Neuronal stem cell (in vitro differentiated cells): Measurements from ENCODE around the gene FUT3.

ENCODE experiments used
- DNase-seq: peaks from one replicate; pipeline ENCODE4 v3.0.0-alpha.2; 2013; ENCODE audit warnings: low spot score
- H2AFZ ChIP-seq: one replicate; pipeline ENCODE4 v1.6.1; 2013; ENCODE audit warnings: mild to moderate bottlenecking, low read length, inconsistent platforms
- H2AK5ac ChIP-seq: 2 replicates; pipeline ENCODE4 v1.6.1; 2013; ENCODE audit warnings: low read depth, mild to moderate bottlenecking, inconsistent platforms, low read length, moderate library complexity, mixed read lengths
- H2BK120ac ChIP-seq: 2 replicates; pipeline ENCODE4 v1.6.1; 2013; ENCODE audit warnings: low read depth, mild to moderate bottlenecking, inconsistent platforms, low read length, moderate library complexity, mixed read lengths
- H2BK12ac ChIP-seq: one replicate; pipeline ENCODE4 v1.6.1; 2013; ENCODE audit warnings: low read length, inconsistent platforms
- H2BK15ac ChIP-seq: 2 replicates; pipeline ENCODE4 v1.6.1; 2013; ENCODE audit warnings: mild to moderate bottlenecking, low read length, inconsistent platforms, mixed read lengths
- H2BK5ac ChIP-seq: one replicate; pipeline ENCODE4 v1.6.1; 2013; ENCODE audit warnings: inconsistent platforms, mild to moderate bottlenecking, low read length, moderate library complexity
- H3K14ac ChIP-seq: one replicate; pipeline ENCODE4 v1.6.1; 2013; ENCODE audit warnings: low read length, inconsistent platforms
- H3K18ac ChIP-seq: 2 replicates; pipeline ENCODE4 v1.6.1; 2013; ENCODE audit warnings: low read length, inconsistent platforms
- H3K23ac ChIP-seq: 2 replicates; pipeline ENCODE4 v1.6.1; 2013; ENCODE audit warnings: low read depth, mild to moderate bottlenecking, mixed read lengths, low read length, inconsistent platforms; ENCODE audit not compliant: poor library complexity
- H3K27ac ChIP-seq: replicated peaks from 3 replicates; pipeline ENCODE4 v1.5.1; 2013; ENCODE audit warnings: low read length, inconsistent platforms
- H3K27me3 ChIP-seq, 3 experiments: 2 replicates each; pipeline ENCODE4 v1.6.1; 2013; ENCODE audit warnings: low read length in 3 of 3, mild to moderate bottlenecking in 2 of 3, inconsistent platforms in 1 of 3, low read depth in 1 of 3, mixed read lengths in 1 of 3, moderate library complexity in 1 of 3; ENCODE audit not compliant: control insufficient read depth in 3 of 3, insufficient read depth in 3 of 3
- H3K36me3 ChIP-seq, 2 donors: replicated peaks in 1 of 2; 2 replicates each; pipeline ENCODE4 v1.6.1; 2013; ENCODE audit warnings: low read length in 2 of 2; ENCODE audit not compliant: control insufficient read depth in 2 of 2, insufficient read depth in 2 of 2
- H3K4ac ChIP-seq: 2 replicates; pipeline ENCODE4 v1.6.1; 2013; ENCODE audit warnings: inconsistent platforms, mild to moderate bottlenecking, low read length, moderate library complexity
- H3K4me1 ChIP-seq, 2 donors: 1 replicate in 1 of 2; 2 replicates in 1 of 2; pipeline ENCODE4 v1.6.1; 2013; ENCODE audit warnings: low read length in 2 of 2, low read depth in 1 of 2; ENCODE audit not compliant: control insufficient read depth in 2 of 2, insufficient read depth in 1 of 2
- H3K4me2 ChIP-seq: one replicate; pipeline ENCODE4 v1.6.1; 2013; ENCODE audit warnings: mild to moderate bottlenecking, low read length, inconsistent platforms; ENCODE audit not compliant: insufficient read depth, poor library complexity, severe bottlenecking
- H3K4me3 ChIP-seq, 2 donors: 2 replicates each; pipeline ENCODE4 v1.5.1; 2013; ENCODE audit warnings: low read length in 2 of 2, mild to moderate bottlenecking in 2 of 2, inconsistent platforms in 1 of 2, moderate library complexity in 1 of 2
- H3K79me1 ChIP-seq: one replicate; pipeline ENCODE4 v1.6.1; 2013; ENCODE audit warnings: low read depth, mild to moderate bottlenecking, inconsistent platforms, low read length, moderate library complexity
- H3K9ac ChIP-seq: one replicate; pipeline ENCODE4 v1.6.1; 2013; ENCODE audit warnings: mild to moderate bottlenecking, low read depth, low read length, inconsistent platforms; ENCODE audit not compliant: poor library complexity
- H3K9me3 ChIP-seq, 2 donors: replicated peaks in 1 of 2; 2 replicates each; pipeline versions ENCODE3 to v1.6.1; 2013; ENCODE audit warnings: low read length in 2 of 2, mild to moderate bottlenecking in 2 of 2, inconsistent platforms in 1 of 2, low read depth in 1 of 2, mixed read lengths in 1 of 2, moderate library complexity in 1 of 2; ENCODE audit not compliant: control insufficient read depth in 2 of 2, insufficient read depth in 1 of 2
- H4K8ac ChIP-seq: one replicate; pipeline ENCODE4 v1.6.1; 2013; ENCODE audit warnings: low read depth, mild to moderate bottlenecking, inconsistent platforms, low read length, moderate library complexity
- H4K91ac ChIP-seq: one replicate; pipeline ENCODE4 v1.6.1; 2013; ENCODE audit warnings: low read length, low read depth, mild to moderate bottlenecking, inconsistent platforms; ENCODE audit not compliant: poor library complexity
- WGBS, 2 donors: extraction: QIAGEN DNeasy Blood & Tissue Kit; methylation state at CpG; one replicate each; pipeline ENCODE4 v1.1.7; 2013; ENCODE audit warnings: missing lambda C conversion rate in 2 of 2, mixed read lengths in 1 of 2; ENCODE audit not compliant: insufficient read length in 2 of 2, insufficient replicate concordance in 1 of 2; ENCODE audit errors: extremely low coverage in 2 of 2; 5-methylcytosine and 5-hydroxymethylcytosine counted together

FUT3 gene

GRCh38 chr19:5839065-5840017 is 11.9 kb downstream of the FUT3 start, which contains the start of gene FUT6:
Gene FUT6, minus strand, starts transcription at chr19:5839702. Its CDS starts 7,135 bp downstream, at chr19:5832567.
- Histone ChIP-seq H3K79me1 (no peaks in the 10 kb centered on the region), H3K4me3 (peak within 1 kb of the TSS in 1 of 2 donors; percentile 61), H4K8ac (no peak within 1 kb of the TSS), H3K4me1 (no peaks in the 10 kb centered on the region), H3K27me3 (no peaks in the 10 kb centered on the region), H3K23ac (no peak within 1 kb of the TSS), H3K9me3 (no peaks in the 10 kb centered on the region), H3K36me3 (no peaks in the 10 kb centered on the region), H3K9ac (no peak within 1 kb of the TSS), H3K18ac (peak within 1 kb of the TSS; percentile 44), H3K14ac (no peak within 1 kb of the TSS), H3K4ac (no peak within 1 kb of the TSS), H2BK120ac (no peak within 1 kb of the TSS), H2BK15ac (no peak within 1 kb of the TSS), H3K4me2 (no peak within 1 kb of the TSS), H2AK5ac (no peak within 1 kb of the TSS), H4K91ac (no peak within 1 kb of the TSS), H2BK12ac (no peak within 1 kb of the TSS), H3K27ac (no peak within 1 kb of the TSS), H2BK5ac (no peak within 1 kb of the TSS), H2AFZ (no peak within 1 kb of the TSS)
- no peak for DNase-seq
- WGBS, 2 donors = no CpG with 5 or more reads among the region's 9 CpGs

- Histone ChIP-seq H3K4me1 (no peaks in the 10 kb centered on the region), H3K14ac (no peak overlapping the region), H3K18ac (peak overlapping the region; percentile 44), H4K8ac (no peak overlapping the region), H3K27ac (no peak overlapping the region), H3K9ac (no peak overlapping the region), H3K4me3 (no peak overlapping the region), H3K9me3 (no peaks in the 10 kb centered on the region), H2BK120ac (no peak overlapping the region), H2AFZ (no peak overlapping the region), H4K91ac (no peak overlapping the region), H3K4ac (no peak overlapping the region), H2BK12ac (no peak overlapping the region), H2BK15ac (no peak overlapping the region), H3K79me1 (no peaks in the 10 kb centered on the region), H3K27me3 (no peaks in the 10 kb centered on the region), H3K4me2 (no peak overlapping the region), H3K23ac (peak overlapping the region; percentile 75), H2BK5ac (no peak overlapping the region), H3K36me3 (no peaks in the 10 kb centered on the region), H2AK5ac (no peak overlapping the region)
- WGBS, 2 donors = no CpG with 5 or more reads among the region's 20 CpGs
- no peak for DNase-seq
Observed at GRCh38 chr19:5838353-5839064, 12.7 kb downstream of the FUT3 start.

GRCh38 chr19:5837761-5838352 is 13.4 kb downstream of the FUT3 start:
- no CpG with 5 or more reads among the region's 15 CpGs for WGBS, 2 donors
- Histone ChIP-seq H3K36me3 (no peaks in the 10 kb centered on the region), H3K4ac (no peak overlapping the region), H3K9ac (no peak overlapping the region), H3K23ac (peak overlapping the region; percentile 75), H3K18ac (no peak overlapping the region), H3K4me3 (no peak overlapping the region), H3K27me3 (no peaks in the 10 kb centered on the region), H4K8ac (no peak overlapping the region), H4K91ac (no peak overlapping the region), H3K4me2 (no peak overlapping the region), H3K14ac (no peak overlapping the region), H3K4me1 (no peaks in the 10 kb centered on the region), H2BK12ac (no peak overlapping the region), H2AFZ (no peak overlapping the region), H2BK15ac (no peak overlapping the region), H3K27ac (no peak overlapping the region), H2BK120ac (no peak overlapping the region), H2AK5ac (no peak overlapping the region), H3K9me3 (no peaks in the 10 kb centered on the region), H3K79me1 (no peaks in the 10 kb centered on the region), H2BK5ac (no peak overlapping the region)
- no peak for DNase-seq
